PFSK-1 (cell line): Measurements from ENCODE around the gene PML.
"Not testable (repeated sequence)": the region's sequence is repeated elsewhere in the genome, so short reads cannot be mapped to it uniquely, and the experiment has no call there.

Source experiments
- FOXP2 ChIP-seq: optimal IDR thresholded peaks from 2 replicates; pipeline ENCODE3; 2011; ENCODE audit warnings: borderline replicate concordance, control low read depth, inconsistent platforms; ENCODE audit not compliant: insufficient read depth; ENCODE audit errors: extremely low read length, extremely low read depth
- POLR2AphosphoS5 ChIP-seq: IDR thresholded peaks from 2 replicates; pipeline ENCODE4 v1.6.1; 2012; ENCODE audit warnings: low read depth, mild to moderate bottlenecking, control low read depth, low read length, moderate library complexity
- SIN3A ChIP-seq: IDR thresholded peaks from 2 replicates; pipeline ENCODE4 v1.6.1; 2012; ENCODE audit warnings: mild to moderate bottlenecking, low read length, moderate library complexity, borderline replicate concordance; ENCODE audit not compliant: insufficient read depth
- TAF1 ChIP-seq: IDR thresholded peaks from 2 replicates; pipeline ENCODE4 v1.6.1; 2012; ENCODE audit warnings: low read length, control low read depth, borderline replicate concordance; ENCODE audit not compliant: insufficient read depth
- TF ChIP-seq, protein P1 (sequence below), 2 experiments: IDR thresholded peaks; 2 replicates each; pipeline versions ENCODE4 v1.6.1 to v1.8.0; 2011 to 2012; ENCODE audit warnings: low read depth in 2 of 2, low read length in 2 of 2, control low read depth in 1 of 2, inconsistent platforms in 1 of 2, mild to moderate bottlenecking in 1 of 2, moderate library complexity in 1 of 2; ENCODE audit not compliant: insufficient read depth in 1 of 2

The PML gene

DNA sequence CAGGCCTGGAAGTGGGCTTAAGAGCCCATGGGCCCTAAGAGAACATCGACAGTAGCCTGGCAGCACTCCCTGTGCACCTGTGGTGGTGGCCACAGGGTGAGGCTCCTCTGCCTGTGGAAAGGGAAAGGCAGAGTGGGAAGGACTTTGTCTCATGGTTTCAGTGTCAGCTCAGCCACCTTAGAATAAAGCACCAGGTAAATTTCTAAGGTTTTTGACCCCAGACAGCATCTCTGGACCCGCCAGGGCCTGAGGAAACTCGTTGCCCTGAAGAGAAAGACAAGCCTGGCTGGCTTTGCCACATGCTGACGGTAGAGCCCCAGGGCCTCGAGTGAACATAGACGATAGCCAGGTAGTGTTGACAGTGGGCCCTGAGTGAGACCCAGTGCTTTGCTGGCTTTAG lies 65.7 kb downstream of the PML start:
- TF ChIP-seq TAF1 (no peak), FOXP2 (no peak), SIN3A (no peak), POLR2AphosphoS5 (no peak)
- TF ChIP-seq, protein P1, sequence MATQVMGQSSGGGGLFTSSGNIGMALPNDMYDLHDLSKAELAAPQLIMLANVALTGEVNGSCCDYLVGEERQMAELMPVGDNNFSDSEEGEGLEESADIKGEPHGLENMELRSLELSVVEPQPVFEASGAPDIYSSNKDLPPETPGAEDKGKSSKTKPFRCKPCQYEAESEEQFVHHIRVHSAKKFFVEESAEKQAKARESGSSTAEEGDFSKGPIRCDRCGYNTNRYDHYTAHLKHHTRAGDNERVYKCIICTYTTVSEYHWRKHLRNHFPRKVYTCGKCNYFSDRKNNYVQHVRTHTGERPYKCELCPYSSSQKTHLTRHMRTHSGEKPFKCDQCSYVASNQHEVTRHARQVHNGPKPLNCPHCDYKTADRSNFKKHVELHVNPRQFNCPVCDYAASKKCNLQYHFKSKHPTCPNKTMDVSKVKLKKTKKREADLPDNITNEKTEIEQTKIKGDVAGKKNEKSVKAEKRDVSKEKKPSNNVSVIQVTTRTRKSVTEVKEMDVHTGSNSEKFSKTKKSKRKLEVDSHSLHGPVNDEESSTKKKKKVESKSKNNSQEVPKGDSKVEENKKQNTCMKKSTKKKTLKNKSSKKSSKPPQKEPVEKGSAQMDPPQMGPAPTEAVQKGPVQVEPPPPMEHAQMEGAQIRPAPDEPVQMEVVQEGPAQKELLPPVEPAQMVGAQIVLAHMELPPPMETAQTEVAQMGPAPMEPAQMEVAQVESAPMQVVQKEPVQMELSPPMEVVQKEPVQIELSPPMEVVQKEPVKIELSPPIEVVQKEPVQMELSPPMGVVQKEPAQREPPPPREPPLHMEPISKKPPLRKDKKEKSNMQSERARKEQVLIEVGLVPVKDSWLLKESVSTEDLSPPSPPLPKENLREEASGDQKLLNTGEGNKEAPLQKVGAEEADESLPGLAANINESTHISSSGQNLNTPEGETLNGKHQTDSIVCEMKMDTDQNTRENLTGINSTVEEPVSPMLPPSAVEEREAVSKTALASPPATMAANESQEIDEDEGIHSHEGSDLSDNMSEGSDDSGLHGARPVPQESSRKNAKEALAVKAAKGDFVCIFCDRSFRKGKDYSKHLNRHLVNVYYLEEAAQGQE (IDR thresholded peaks at IDR 0.05; ENCODE audit: insufficient read depth in 1 of 2, low read depth in 2 of 2, low read length in 2 of 2): no peak

GRCh38 chr15:74062236-74062635 lies 67.7 kb downstream of the PML start:
- TF ChIP-seq FOXP2 (no peak), SIN3A (no peak), TAF1 (no peak), POLR2AphosphoS5 (no peak)
- TF ChIP-seq, protein P1 (IDR thresholded peaks at IDR 0.05; ENCODE audit: insufficient read depth in 1 of 2, low read depth in 2 of 2, low read length in 2 of 2): no peak

DNA sequence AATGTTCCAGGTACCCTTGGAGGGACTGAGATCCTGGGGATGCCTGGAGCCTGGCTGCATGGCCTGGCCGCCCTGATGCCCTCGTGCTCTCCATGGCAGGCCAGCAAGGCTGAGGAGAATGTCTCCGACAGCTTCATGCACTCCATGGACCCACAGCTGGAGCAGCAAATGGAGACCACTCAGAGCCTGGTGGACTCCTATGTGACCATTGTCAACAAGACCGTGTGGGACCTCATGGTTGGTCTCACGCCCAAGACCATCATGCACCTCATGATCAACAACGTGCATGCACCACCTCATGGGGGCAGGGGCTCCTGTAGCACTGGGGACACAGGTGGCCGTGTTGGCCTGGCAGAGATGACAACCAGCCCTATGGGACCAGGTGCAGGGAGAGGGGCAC lies 68.2 kb downstream of the PML start:
- TF ChIP-seq, protein P1 (IDR thresholded peaks at IDR 0.05; ENCODE audit: insufficient read depth in 1 of 2, low read depth in 2 of 2, low read length in 2 of 2): no peak
- TF ChIP-seq POLR2AphosphoS5 (no peak), TAF1 (no peak), SIN3A (no peak), FOXP2 (no peak)

DNA sequence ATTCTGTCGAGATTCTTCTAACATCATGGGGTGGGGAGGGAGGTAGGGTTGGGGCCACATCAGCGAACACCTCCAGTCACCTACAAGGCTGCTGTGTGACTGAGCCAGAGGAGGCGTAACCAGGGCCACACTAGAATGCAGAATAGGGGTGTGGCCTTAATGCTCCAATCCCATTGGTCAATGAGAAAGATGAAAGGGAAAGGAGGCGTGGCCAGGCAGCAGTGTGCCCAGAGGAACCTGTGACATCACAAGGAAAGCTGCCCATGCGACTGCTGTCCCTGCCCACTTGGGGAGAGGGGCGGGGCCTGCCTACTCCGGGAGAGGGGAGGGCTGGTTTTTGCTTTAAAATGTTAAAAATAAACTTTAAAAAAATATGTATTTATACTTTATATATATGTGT lies 87.9 kb downstream of the PML start, which contains the start of gene GOLGA6A:
GOLGA6A (minus strand) TSS at position 101 of the 400 bp plus-strand sequence; CDS start at position 60, 41 bp downstream.
- TF ChIP-seq, protein P1 (IDR thresholded peaks at IDR 0.05; ENCODE audit: insufficient read depth in 1 of 2, low read depth in 2 of 2, low read length in 2 of 2): not testable (repeated sequence)
- TF ChIP-seq POLR2AphosphoS5, SIN3A: not testable (repeated sequence)
